MM.1S (cell line): ENCODE data around the gene RAB11FIP4.

ENCODE experiments used
- EZH2 ChIP-seq: fragments of 300-600 bp; sonication (generic); optimal IDR thresholded peaks from 2 replicates; pipeline ENCODE3; 2017; ENCODE audit warnings: low read depth, mild to moderate bottlenecking, antibody characterized with exemption, low read length, mixed read lengths
- TF ChIP-seq, protein P1 (sequence below): fragments of 300-600 bp; sonication (generic); IDR thresholded peaks from 2 replicates; pipeline ENCODE4 v1.5.1; 2016; ENCODE audit warnings: antibody characterized with exemption, low read length, mixed read lengths

- TF ChIP-seq, protein P1, sequence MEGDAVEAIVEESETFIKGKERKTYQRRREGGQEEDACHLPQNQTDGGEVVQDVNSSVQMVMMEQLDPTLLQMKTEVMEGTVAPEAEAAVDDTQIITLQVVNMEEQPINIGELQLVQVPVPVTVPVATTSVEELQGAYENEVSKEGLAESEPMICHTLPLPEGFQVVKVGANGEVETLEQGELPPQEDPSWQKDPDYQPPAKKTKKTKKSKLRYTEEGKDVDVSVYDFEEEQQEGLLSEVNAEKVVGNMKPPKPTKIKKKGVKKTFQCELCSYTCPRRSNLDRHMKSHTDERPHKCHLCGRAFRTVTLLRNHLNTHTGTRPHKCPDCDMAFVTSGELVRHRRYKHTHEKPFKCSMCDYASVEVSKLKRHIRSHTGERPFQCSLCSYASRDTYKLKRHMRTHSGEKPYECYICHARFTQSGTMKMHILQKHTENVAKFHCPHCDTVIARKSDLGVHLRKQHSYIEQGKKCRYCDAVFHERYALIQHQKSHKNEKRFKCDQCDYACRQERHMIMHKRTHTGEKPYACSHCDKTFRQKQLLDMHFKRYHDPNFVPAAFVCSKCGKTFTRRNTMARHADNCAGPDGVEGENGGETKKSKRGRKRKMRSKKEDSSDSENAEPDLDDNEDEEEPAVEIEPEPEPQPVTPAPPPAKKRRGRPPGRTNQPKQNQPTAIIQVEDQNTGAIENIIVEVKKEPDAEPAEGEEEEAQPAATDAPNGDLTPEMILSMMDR, result no peak
- no peak for TF ChIP-seq EZH2
Observed at GRCh38 chr17:31425282-31426040, 34.0 kb downstream of the RAB11FIP4 start.
